BLaER1 (cell line): Measurements from ENCODE around the gene COL4A2.

ENCODE experiments used
- H3K27ac ChIP-seq: shearing (Covaris generic); formaldehyde crosslinking; 2 replicates; pipeline ENCODE4 v1.8.1; 2022
- H3K27me3 ChIP-seq: shearing (Covaris generic); formaldehyde crosslinking; 2 replicates; pipeline ENCODE4 v1.8.1; 2022
- H3K36me3 ChIP-seq: shearing (Covaris generic); formaldehyde crosslinking; 2 replicates; pipeline ENCODE4 v1.8.1; 2022
- H3K4me1 ChIP-seq: shearing (Covaris generic); formaldehyde crosslinking; 2 replicates; pipeline ENCODE4 v1.8.1; 2022
- H3K4me2 ChIP-seq: shearing (Covaris generic); formaldehyde crosslinking; 2 replicates; pipeline ENCODE4 v1.8.1; 2022
- H3K4me3 ChIP-seq: shearing (Covaris generic); formaldehyde crosslinking; 2 replicates; pipeline ENCODE4 v1.8.1; 2022
- H3K9ac ChIP-seq: shearing (Covaris generic); formaldehyde crosslinking; 2 replicates; pipeline ENCODE4 v1.8.1; 2022
- H3K9me3 ChIP-seq: shearing (Covaris generic); formaldehyde crosslinking; 2 replicates; pipeline ENCODE4 v1.8.1; 2022
- H4K20me1 ChIP-seq: shearing (Covaris generic); formaldehyde crosslinking; 2 replicates; pipeline ENCODE4 v1.8.1; 2022
- Cebpa-rat ChIP-seq: shearing (Covaris generic); IDR thresholded peaks from 2 replicates; pipeline ENCODE4 v1.8.1; 2022

COL4A2 gene

DNA sequence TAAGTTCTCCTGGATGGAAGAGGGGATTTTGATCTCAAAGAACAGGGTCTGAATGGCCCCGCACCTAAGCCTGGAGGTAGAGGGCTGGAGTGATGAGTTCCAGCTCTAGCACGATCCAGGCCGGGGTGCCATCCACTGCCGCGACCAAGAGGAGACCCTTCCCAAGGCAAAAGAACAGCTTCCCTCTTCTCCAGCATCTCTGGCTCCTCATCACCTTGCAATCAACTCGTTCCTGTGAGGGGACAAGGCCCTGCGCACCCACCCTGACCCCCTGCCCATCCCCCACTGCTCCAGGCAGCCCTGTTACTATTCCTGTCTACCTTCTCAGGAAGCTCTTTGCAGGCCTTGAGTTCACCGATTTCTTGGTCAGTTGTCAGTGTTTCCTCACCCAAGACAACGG, 17.9 kb upstream of the COL4A2 start:
- no peak for TF ChIP-seq Cebpa-rat
- H3K9ac ChIP-seq, result no peak overlapping the region
- H3K4me2 ChIP-seq, result no peak overlapping the region
- H3K27me3 ChIP-seq, result no peaks in the 10 kb centered on the region
- no peaks in the 10 kb centered on the region for H3K36me3 ChIP-seq
- H3K4me3 ChIP-seq, result no peak overlapping the region
- H3K27ac ChIP-seq, result no peak overlapping the region
- peaks cover 20% of the 10 kb centered on the region for H3K4me1 ChIP-seq
- H3K9me3 ChIP-seq, result no peaks in the 10 kb centered on the region
- no peaks in the 10 kb centered on the region for H4K20me1 ChIP-seq

- no peak overlapping the region for H3K9ac ChIP-seq
- no peak overlapping the region for H3K27ac ChIP-seq
- no peaks in the 10 kb centered on the region for H3K9me3 ChIP-seq
- H3K36me3 ChIP-seq, result no peaks in the 10 kb centered on the region
- H4K20me1 ChIP-seq, result no peaks in the 10 kb centered on the region
- no peak for TF ChIP-seq Cebpa-rat
- H3K27me3 ChIP-seq, result no peaks in the 10 kb centered on the region
- H3K4me3 ChIP-seq, result no peak overlapping the region
- H3K4me2 ChIP-seq, result no peak overlapping the region
- H3K4me1 ChIP-seq, result peaks cover 20% of the 10 kb centered on the region
Observed at GRCh38 chr13:110289661-110290060, 17.4 kb upstream of the COL4A2 start.

DNA sequence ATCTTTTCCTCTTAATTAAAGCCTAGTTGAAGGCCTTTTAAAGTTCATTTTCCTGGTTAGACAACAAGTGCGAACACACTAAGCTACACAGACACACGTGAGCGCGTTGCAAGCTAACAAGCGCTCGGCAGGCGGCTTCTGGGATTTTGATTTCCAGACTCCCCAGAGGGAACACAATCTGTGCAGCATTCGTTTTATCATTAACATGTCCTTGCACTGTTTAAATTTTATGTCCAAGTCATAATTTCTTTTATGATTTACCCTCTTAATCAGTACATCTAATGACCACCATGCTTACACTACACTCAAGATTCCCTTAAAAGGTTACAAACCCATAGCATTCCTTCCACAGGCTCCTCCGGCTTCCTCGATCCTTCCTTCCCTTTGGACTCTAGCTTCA, 16.9 kb upstream of the COL4A2 start:
- Histone ChIP-seq H3K27ac (no peak overlapping the region), H3K9ac (no peak overlapping the region), H3K27me3 (no peaks in the 10 kb centered on the region), H3K9me3 (no peaks in the 10 kb centered on the region), H3K4me1 (peaks cover 20% of the 10 kb centered on the region), H3K4me3 (no peak overlapping the region), H3K36me3 (no peaks in the 10 kb centered on the region), H4K20me1 (no peaks in the 10 kb centered on the region), H3K4me2 (no peak overlapping the region)
- TF ChIP-seq Cebpa-rat, result no peak

- no peak overlapping the region for H3K4me2 ChIP-seq
- peaks cover 20% of the 10 kb centered on the region for H3K4me1 ChIP-seq
- H3K9ac ChIP-seq, result no peak overlapping the region
- no peaks in the 10 kb centered on the region for H3K27me3 ChIP-seq
- no peaks in the 10 kb centered on the region for H4K20me1 ChIP-seq
- H3K4me3 ChIP-seq, result no peak overlapping the region
- no peak for TF ChIP-seq Cebpa-rat
- no peak overlapping the region for H3K27ac ChIP-seq
- no peaks in the 10 kb centered on the region for H3K9me3 ChIP-seq
- H3K36me3 ChIP-seq, result no peaks in the 10 kb centered on the region
Observed at GRCh38 chr13:110290826-110291225, 16.3 kb upstream of the COL4A2 start.

DNA sequence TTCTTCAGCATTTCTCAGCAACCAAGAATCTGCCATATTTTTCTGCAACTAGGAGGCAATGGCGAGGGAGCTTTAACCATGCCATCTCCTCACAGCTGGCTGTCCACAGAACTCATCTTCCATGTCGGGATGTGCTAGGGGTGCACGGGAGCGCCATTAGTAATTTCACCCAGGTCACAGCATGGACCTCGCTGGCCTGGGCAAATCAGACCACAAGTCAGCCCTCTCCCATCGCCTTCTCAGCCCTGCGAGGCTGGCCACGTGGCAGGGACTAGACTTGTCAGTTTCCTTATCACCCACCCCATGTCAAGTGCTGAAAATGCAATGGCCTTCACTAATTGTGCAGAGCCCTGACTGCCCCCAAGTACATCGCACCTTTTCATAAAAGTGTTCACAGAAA, 15.8 kb upstream of the COL4A2 start:
- Histone ChIP-seq H3K27me3 (no peaks in the 10 kb centered on the region), H3K9me3 (no peaks in the 10 kb centered on the region), H3K4me3 (no peak overlapping the region), H3K27ac (no peak overlapping the region), H4K20me1 (no peaks in the 10 kb centered on the region), H3K9ac (no peak overlapping the region), H3K36me3 (no peaks in the 10 kb centered on the region), H3K4me1 (peaks cover 20% of the 10 kb centered on the region), H3K4me2 (no peak overlapping the region)
- TF ChIP-seq Cebpa-rat, result no peak

- H3K9me3 ChIP-seq, result no peaks in the 10 kb centered on the region
- H3K4me2 ChIP-seq, result no peak overlapping the region
- no peak for TF ChIP-seq Cebpa-rat
- H4K20me1 ChIP-seq, result no peaks in the 10 kb centered on the region
- H3K4me1 ChIP-seq, result peaks cover 5% of the 10 kb centered on the region
- H3K27ac ChIP-seq, result no peak overlapping the region
- no peak overlapping the region for H3K4me3 ChIP-seq
- H3K9ac ChIP-seq, result no peak overlapping the region
- no peaks in the 10 kb centered on the region for H3K36me3 ChIP-seq
- no peaks in the 10 kb centered on the region for H3K27me3 ChIP-seq
Observed at GRCh38 chr13:110293037-110293436, 14.0 kb upstream of the COL4A2 start.

DNA sequence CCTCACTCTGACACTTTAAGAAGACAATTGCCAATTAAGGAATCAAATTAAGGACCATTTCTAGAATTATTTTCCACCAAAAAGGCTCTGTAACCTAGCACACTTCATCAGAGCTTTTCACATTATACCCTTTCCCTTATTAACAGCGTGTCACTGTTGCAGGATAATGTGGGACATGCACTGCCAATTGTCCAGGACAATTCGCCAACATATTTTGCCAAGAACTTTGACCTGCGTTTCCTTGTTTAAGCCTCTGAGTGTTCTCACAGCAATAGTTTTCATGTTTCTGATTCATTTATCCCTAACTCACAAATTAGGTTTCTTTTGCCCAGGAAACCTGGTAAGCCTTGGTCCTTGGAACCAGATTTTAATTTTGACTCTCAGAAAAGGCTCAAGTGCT, 13.4 kb upstream of the COL4A2 start:
- H3K27ac ChIP-seq, result no peak overlapping the region
- no peak overlapping the region for H3K4me3 ChIP-seq
- no peak for TF ChIP-seq Cebpa-rat
- no peaks in the 10 kb centered on the region for H3K9me3 ChIP-seq
- peaks cover 6% of the 10 kb centered on the region for H3K4me1 ChIP-seq
- H3K9ac ChIP-seq, result no peak overlapping the region
- no peak overlapping the region for H3K4me2 ChIP-seq
- 0 out of 2 replicates have a peak, but pooled peaks cover 2% of the 10 kb centered on the region for H3K27me3 ChIP-seq
- no peaks in the 10 kb centered on the region for H3K36me3 ChIP-seq
- H4K20me1 ChIP-seq, result no peaks in the 10 kb centered on the region

DNA sequence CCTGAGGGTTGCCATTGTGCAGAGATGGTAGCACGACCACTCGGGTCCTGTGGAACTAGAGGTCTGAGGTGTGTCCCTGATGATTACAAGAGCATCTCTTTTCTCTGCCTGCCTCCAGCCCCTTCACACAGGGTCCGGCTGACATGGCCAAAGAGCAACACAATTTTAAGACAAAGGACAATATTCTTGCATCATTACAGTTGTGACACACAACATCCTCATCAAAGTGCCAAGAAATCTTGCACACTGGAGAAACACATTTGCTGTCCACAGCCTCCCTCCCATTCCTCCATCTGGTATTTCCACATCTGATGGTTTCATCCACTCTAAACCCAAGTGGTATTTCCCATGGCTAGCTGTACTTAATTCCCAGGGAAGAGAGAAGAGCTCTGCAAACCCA, 12.9 kb upstream of the COL4A2 start:
- Histone ChIP-seq H3K4me3 (no peak overlapping the region), H3K9me3 (no peaks in the 10 kb centered on the region), H3K36me3 (no peaks in the 10 kb centered on the region), H3K4me2 (no peak overlapping the region), H3K9ac (no peak overlapping the region), H3K27me3 (0 out of 2 replicates have a peak, but pooled peaks cover 5% of the 10 kb centered on the region), H4K20me1 (no peaks in the 10 kb centered on the region), H3K4me1 (peaks cover 10% of the 10 kb centered on the region), H3K27ac (no peak overlapping the region)
- TF ChIP-seq Cebpa-rat, result no peak

DNA sequence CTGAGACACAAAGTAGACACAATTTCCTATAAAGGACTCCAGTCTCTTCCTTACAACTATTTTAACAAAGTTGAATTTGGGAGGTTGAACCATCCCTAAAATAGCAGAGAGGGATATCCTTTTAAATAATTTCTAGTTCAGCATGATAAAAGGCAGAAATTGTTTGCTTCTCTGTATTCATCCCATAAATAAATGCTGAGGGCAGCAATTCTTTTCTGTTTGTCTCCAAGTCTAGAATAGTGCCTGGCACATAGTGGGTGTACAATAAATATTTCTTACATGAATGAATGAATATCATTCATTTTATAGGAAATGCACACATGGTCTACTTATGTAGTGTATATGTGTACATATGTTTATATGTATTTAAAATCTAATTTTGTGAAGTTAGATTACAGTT, 12.5 kb upstream of the COL4A2 start:
- Histone ChIP-seq H3K9me3 (no peaks in the 10 kb centered on the region), H3K36me3 (no peaks in the 10 kb centered on the region), H3K27ac (no peak overlapping the region), H4K20me1 (no peaks in the 10 kb centered on the region), H3K4me1 (peaks cover 10% of the 10 kb centered on the region), H3K4me3 (no peak overlapping the region), H3K27me3 (0 out of 2 replicates have a peak, but pooled peaks cover 5% of the 10 kb centered on the region), H3K4me2 (no peak overlapping the region), H3K9ac (no peak overlapping the region)
- no peak for TF ChIP-seq Cebpa-rat

- H3K9me3 ChIP-seq, result no peaks in the 10 kb centered on the region
- no peak overlapping the region for H3K4me2 ChIP-seq
- H4K20me1 ChIP-seq, result no peaks in the 10 kb centered on the region
- no peak overlapping the region for H3K9ac ChIP-seq
- TF ChIP-seq Cebpa-rat, result no peak
- no peak overlapping the region for H3K4me3 ChIP-seq
- H3K36me3 ChIP-seq, result no peaks in the 10 kb centered on the region
- H3K4me1 ChIP-seq, result peaks cover 10% of the 10 kb centered on the region
- peaks cover 5% of the 10 kb centered on the region; the same call in 1 of the 2 replicates for H3K27me3 ChIP-seq
- H3K27ac ChIP-seq, result no peak overlapping the region
Observed at GRCh38 chr13:110297011-110297410, 10.1 kb upstream of the COL4A2 start.
